GM19395 (cell line): Measurements from ENCODE around the gene CBLN4.

Experiments
- ATAC-seq: cut with Tn5 transposase; IDR thresholded peaks from one replicate; pipeline ENCODE4 v1.9.1; 2021; ENCODE audit warnings: mild to moderate bottlenecking, moderate library complexity; ENCODE audit not compliant: unreplicated experiment

Gene CBLN4

DNA sequence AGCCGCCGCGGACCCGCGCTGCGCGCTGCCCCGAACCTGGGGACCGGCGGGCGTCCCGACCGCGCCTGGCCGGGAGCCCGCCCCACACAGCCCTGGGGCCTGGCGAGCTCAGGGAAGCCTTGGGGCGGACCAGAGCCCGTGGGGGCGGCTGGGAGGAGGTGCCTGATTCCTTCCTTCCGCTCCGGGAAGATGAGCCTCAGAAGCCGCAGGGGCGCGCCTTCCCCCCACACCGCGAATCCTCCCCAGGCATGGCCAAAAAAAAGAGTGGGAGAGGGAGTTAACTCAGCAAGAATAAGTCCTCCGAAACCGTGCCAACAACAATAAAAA lies at the start of gene CBLN4:
Gene CBLN4, minus strand, starts transcription at position 131 of the 327 bp plus-strand sequence. CDS start 1,348 bp downstream, outside the sequence.
- ATAC-seq, result no peak

DNA sequence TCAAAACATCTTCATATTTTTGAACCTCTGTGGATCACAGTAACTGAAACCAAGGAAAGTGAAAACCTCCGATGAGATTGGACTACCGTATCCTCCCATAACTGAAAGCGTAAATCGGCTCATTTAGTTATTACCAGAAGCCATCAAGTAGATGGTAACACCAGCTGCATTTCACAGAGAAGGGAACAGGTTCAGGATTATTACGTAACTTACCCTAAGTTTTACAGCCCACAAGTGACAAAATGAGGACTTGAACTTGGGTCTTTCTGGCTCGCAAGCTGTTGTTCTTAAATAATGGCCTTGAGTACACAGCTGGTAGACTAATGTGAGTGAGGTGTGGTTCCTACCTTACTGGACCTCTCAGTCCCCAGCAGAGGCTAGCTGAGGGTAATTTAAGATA lies 37.9 kb upstream of the CBLN4 start:
- ATAC-seq, result no peak

DNA sequence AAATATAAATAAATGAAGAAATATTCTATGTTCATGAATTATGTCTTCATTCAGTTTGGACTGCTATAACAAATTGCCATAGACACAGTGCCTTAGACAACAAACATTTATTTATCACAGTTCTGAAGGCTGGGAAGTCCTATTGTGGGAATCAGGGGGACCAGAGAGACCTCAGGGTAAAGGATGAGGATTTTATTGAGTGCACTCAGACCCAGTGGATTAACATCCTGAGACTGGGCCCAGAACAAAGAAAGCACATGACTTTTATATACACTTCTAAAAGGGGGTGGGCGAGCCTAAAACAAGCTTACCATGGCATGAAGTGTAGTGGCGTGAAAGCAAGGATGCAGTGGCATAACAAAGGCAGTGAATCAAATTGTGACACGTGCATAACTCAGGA lies 26.9 kb upstream of the CBLN4 start:
- ATAC-seq, result no peak

GRCh38 chr20:56018716-56019115 lies 13.4 kb upstream of the CBLN4 start:
- no peak for ATAC-seq

- ATAC-seq, result no peak
Measured at GRCh38 chr20:56018194-56018593, 12.9 kb upstream of the CBLN4 start.

DNA sequence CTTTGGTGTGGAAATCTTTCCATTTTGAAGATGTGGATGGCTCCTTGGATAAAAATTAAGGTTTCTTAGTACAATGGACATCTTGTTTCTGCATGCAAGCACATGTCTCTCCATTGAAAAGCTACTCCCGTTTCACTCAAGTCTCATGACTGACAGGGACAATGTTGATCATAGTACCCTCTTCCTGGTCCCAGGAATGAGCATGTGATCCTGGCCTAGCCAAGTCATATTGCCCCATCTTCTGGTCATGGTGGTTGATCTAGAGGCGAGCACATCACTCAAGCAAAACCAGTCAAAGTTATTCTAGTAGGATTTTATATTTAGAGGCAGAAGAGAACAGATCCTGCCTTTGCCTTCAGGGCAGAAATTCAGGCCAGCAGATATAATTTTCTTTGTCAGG lies 12.2 kb upstream of the CBLN4 start:
- no peak for ATAC-seq

DNA sequence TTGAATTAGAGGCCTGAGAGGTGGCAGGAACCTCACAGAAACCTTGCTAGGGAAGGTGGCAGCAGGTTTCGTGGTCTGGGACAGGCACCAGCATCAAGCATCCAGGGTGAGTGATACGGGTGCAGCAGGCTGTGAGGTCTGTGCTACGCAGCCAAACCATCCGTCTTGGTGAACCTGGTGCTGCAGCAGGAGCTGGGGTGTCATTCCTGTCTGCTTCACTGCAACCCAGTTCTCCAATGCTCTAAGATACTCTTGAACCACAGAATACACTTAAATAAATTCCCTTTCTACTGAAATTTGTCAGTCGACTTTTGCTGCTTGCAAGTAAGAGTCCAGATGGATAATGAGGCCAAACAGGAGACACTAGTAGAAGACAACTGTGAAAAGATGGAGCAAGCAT lies 9.7 kb upstream of the CBLN4 start:
- ATAC-seq, result no peak

- ATAC-seq, result no peak
Measured at GRCh38 chr20:56014151-56014550, 8.8 kb upstream of the CBLN4 start.

GRCh38 chr20:56004611-56005388 lies 519 bp downstream of the CBLN4 start:
- ATAC-seq, result no peak

- ATAC-seq, result no peak
Measured at GRCh38 chr20:56004007-56004406, 1.3 kb downstream of the CBLN4 start.

GRCh38 chr20:56002908-56003800 lies 2.2 kb downstream of the CBLN4 start:
- ATAC-seq, result no peak

DNA sequence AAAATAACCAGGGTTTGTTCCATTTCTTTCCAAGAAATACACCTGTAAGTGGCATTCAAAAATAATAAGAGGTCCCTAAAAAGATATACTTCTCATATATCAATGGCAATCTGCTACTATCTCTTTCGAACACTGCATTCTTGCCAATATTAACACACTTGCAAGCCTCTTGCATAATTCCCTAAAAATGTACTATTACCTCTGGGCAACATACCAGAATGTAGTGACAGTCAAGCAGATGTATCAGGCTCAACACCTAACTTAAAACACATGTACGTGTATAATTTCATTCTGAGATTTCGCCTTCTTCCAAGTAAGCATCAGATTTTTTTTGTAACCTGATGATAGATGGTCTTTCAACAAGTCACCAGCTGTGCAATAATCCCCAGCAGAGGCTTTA lies 3.4 kb downstream of the CBLN4 start:
- no peak for ATAC-seq

- ATAC-seq, result no peak
Measured at GRCh38 chr20:56001106-56001785, 4.1 kb downstream of the CBLN4 start.

DNA sequence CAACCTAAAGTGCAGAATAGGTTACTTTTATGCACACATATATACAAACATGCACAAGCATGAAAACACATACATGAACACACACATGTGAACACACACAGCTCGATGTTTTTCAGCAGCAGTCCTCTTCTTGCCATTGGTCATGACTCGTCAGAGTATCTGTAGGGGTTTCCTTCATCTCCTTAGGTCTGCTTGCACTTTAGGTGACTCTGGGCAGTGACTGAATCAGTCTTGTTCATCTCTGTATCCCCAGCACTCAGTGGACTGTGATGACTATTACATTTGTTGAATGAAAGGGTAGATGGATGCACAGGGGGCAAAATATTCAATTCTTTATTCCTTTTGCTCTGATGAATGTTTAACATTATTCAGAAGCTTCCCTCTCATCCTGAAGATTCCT lies 26.8 kb downstream of the CBLN4 start:
- ATAC-seq, result no peak

- no peak for ATAC-seq
Measured at GRCh38 chr20:55977690-55978459, 27.4 kb downstream of the CBLN4 start.

DNA sequence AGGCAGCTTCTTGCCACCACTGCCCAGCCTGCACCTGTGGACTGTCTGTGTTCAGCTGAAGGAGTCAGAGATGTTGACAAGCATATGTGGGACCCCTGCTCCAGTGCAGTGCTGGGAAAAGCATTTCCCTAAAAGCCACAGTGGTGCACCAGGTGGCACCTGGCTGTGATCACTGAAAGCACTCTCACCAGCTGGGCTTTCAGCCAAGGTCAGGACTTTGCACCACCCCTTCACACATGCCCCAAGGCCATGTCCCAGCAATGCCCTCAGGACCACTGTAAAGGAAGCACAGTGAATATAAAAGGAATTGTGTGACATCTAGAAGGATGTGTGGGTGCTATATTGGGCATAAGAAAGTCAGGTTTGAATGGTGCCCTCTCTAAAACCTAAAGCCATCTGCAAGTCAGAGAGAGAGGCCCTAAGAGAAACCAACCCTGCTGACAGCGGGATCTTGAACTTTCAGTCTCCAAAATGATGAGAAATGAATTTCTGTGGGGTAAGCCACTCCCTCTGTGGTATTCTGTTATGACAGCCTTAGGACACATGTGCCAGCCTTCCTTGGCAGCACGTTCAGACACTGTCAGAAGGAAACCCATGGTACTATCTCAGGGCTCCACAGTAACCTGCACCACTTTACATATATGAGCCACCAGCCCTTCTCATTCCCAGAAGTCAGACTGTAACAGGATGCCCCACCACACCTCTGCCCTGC lies 30.7 kb downstream of the CBLN4 start:
- no peak for ATAC-seq

- ATAC-seq, result no peak
Measured at GRCh38 chr20:55964790-55965189, 40.5 kb downstream of the CBLN4 start.

DNA sequence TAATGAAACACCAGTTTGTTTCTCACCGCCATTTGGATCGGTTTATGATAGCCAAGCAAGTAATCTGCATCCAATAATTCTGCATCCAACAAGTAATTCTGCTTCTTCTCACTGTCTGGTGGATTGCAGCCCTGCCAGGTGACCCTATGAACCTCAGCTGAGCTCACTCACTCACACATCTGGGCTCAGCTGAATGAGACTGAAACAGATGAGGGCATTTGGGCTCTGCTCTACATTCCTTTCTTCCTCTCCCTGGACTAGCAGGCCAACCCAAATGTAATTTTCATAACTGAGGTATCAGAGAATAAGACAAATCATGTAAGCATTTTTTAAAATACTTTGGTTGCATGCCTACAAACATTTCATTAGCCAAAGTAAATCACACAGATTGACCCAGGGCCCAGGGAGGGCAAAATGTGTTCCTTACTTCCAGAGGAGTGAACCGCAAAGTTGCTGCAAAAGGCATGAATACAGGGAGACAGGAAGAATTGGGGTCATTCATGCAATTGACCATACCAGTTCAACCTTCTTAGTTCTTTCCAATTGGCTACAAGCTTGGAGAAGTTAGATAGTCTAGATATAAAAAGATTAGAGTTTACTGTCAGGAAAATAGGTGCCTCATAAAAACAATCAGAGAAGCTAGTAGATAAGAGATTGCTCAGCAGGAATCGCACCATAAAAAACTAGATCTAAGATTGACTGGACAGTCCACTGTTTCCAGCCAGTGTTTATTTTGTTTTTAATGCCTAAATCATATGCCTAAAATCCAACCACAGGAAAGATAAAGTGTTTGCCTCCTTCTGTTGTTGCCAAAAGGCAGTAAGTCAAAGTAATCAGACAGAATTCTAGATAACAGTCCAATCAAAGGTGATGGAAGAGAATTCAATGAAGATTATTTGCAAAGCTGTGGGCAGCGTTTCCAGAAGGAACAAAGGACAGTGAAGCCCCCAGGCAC lies 43.7 kb downstream of the CBLN4 start:
- ATAC-seq, result no peak

- ATAC-seq, result no peak
Measured at GRCh38 chr20:55953201-55953600, 52.1 kb downstream of the CBLN4 start.
